ENCODE measurements around the gene SPPL2B.
"Not testable (repeated sequence)": the region's sequence is repeated elsewhere in the genome, so short reads cannot be mapped to it uniquely, and the experiment has no call there.

Gene SPPL2B

DNA sequence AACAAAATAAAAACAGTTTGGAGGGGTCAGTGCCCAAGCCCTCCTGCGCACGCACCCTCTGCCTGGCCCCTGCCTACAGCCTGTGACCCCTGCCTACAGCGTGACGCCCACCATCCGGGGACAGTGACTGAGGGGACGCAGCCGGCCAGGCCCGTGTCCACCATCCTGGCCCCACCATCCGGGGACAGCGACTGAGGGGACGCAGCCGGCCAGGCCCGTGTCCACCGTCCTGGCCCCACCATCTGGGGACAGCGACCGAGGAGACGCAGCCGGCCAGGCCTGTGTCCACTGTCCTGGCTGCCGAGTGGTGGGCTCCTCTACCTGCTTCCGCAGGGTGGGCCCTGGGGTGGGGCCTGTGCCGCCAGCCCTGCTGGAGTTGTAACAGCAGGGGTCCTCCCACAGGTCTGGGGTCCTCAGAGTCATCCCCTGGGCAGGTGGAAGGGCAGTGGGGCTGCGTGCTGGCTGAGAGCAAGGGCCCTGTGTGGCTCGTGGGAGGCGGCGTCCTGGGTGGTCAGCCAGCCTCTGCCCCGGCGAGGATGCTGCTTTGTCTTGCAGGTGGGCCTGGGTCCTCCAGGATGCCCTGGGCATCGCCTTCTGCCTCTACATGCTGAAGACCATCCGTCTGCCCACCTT, 14.3 kb downstream of the SPPL2B start:
- intact Hi-C loops (cut with micrococcal nuclease), result no loop called here
- H3K27me3 Mint-ChIP-seq, result no peaks in the 10 kb centered on the region
- H3K4me3 Mint-ChIP-seq, result no peak overlapping the region
- H3K27ac Mint-ChIP-seq, result no peak overlapping the region
- H3K36me3 Mint-ChIP-seq (ENCODE audit: low read depth), result peaks cover 75% of the 10 kb centered on the region
- no peaks in the 10 kb centered on the region for H3K9me3 Mint-ChIP-seq
- H3K4me1 Mint-ChIP-seq (ENCODE audit: low read depth), result peaks cover 7% of the 10 kb centered on the region

DNA sequence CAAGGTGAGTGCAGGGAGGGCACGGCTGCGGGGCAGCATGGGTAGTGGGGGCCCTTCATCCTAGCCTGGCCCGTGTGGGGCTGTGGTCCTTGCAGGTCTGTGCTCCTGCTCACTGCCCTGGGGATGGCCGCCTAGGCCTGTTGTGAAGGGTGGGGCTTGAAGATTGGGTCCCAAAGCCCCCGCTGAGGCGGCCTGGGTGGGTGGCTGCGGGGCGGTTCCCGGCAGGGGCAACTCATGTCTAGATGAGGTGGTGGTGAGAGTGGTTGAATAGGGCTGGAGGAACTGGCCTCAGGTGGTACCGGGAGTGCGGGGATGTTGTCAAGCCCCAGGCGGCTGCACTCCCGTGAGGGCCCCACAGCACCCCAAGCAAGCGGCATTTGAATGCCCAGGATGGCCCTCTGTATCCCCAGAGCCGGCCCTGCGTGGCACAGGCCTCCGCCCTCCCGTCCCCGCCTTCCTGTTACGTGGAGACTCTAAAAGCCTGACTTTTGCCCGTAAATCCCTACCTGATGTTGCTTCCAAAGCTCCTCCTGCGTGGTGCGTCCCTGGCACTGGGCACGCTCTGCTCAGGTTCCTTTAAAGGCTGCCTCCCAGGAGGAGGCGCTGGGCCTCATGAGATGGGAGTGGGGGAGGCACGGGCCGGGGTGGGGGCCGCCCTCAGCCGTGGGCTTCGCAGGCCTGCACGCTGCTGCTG, 15.0 kb downstream of the SPPL2B start:
- intact Hi-C loops (cut with micrococcal nuclease), result no loop called here
- H3K27me3 Mint-ChIP-seq, result no peaks in the 10 kb centered on the region
- H3K9me3 Mint-ChIP-seq, result no peaks in the 10 kb centered on the region
- peaks cover 7% of the 10 kb centered on the region for H3K4me1 Mint-ChIP-seq (ENCODE audit: low read depth)
- no peak overlapping the region for H3K4me3 Mint-ChIP-seq
- no peak overlapping the region for H3K27ac Mint-ChIP-seq
- peaks cover 68% of the 10 kb centered on the region for H3K36me3 Mint-ChIP-seq (ENCODE audit: low read depth)

DNA sequence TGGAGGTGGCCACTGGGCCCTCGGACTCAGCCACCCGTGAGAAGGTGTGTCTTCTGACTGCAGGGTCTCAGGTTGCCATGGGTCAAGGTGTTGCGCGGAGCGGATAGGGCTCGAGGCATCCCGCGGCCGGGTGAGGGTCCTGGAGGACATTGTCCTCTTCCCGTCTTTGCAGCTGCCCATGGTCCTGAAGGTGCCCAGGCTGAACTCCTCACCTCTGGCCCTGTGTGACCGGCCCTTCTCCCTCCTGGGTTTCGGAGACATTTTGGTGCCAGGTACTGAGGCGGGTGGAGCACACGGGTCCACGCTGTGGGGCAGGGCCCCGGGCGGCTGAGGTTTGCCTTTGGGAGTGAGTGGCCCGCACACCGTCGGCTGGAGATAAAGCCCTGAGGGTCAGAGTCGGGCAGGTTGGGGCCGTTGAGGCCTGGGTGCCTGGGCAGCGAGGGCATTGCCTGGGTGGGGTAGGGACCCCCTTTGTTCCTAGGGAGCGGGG, 15.9 kb downstream of the SPPL2B start:
- no peaks in the 10 kb centered on the region for H3K27me3 Mint-ChIP-seq
- H3K27ac Mint-ChIP-seq, result no peak overlapping the region
- no peaks in the 10 kb centered on the region for H3K9me3 Mint-ChIP-seq
- no peak overlapping the region for H3K4me3 Mint-ChIP-seq
- H3K4me1 Mint-ChIP-seq (ENCODE audit: low read depth), result peaks cover 7% of the 10 kb centered on the region
- intact Hi-C loops (cut with micrococcal nuclease), result no loop called here
- H3K36me3 Mint-ChIP-seq (ENCODE audit: low read depth), result peaks cover 58% of the 10 kb centered on the region

DNA sequence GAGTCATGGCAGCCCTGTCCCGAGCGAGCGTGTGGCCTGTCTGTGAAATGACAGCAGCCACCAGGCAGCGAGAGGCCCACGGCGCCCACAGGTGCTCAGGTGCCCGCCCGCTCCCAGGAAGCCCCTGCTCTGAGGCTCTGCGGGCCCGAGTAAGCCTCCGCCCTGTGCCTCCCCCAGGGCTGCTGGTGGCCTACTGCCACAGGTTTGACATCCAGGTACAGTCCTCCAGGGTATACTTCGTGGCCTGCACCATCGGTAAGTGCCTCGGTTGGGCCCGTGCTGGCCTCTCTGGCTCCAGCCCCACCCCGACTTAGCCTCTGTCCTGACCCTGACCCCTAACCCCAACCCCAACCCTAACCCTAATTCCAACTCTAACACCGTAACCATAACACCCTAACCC, 16.6 kb downstream of the SPPL2B start:
- peaks cover 7% of the 10 kb centered on the region for H3K4me1 Mint-ChIP-seq (ENCODE audit: low read depth)
- peaks cover 52% of the 10 kb centered on the region for H3K36me3 Mint-ChIP-seq (ENCODE audit: low read depth)
- H3K4me3 Mint-ChIP-seq, result no peak overlapping the region
- H3K9me3 Mint-ChIP-seq, result no peaks in the 10 kb centered on the region
- H3K27ac Mint-ChIP-seq, result no peak overlapping the region
- intact Hi-C loops (cut with micrococcal nuclease), result no loop called here
- no peaks in the 10 kb centered on the region for H3K27me3 Mint-ChIP-seq

DNA sequence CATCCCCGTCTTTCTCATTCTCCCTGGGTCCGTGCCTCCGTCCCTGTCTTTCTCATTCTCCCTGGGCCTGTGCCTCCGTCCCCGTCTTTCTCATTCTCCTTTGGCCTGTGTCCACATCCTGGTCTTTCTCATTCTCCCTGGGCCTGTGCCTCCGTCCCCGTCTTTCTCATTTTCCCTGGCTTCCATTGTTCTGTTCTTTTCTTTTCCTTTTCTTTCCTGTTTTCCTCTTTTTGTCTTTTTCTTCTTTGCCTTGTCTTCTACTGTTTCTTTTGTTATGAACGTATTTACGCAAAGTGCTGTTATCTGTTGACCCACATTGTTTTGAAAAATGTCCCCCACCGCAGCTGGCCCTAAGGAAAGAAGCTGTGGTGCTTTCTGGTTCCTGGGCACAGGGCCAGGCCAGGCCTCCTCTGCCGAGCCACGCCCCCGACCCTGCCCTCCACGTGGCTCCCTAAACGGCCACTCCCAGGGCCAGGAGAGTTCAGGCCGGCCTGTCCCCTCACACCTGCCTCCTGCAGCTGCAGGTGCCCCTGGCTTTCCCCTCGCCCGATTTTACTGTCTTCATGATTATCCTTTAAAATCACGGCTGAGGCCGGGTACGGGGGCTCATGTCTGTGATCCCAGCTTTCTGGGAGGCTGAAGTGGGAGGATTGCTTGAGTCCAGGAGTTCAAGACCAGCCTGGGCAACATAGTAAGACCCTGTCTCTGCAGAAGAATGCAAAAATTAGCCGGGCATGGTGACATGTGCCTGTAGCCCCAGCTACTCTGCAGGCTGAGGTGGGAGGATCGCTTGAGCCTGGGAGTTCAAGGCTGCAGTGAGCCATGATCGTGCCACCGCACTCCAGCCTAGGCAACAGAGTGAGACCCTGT, 17.5 kb downstream of the SPPL2B start:
- peaks cover 42% of the 10 kb centered on the region for H3K36me3 Mint-ChIP-seq (ENCODE audit: low read depth)
- intact Hi-C loops (cut with micrococcal nuclease), result no loop called here
- no peaks in the 10 kb centered on the region for H3K27me3 Mint-ChIP-seq
- H3K9me3 Mint-ChIP-seq, result no peaks in the 10 kb centered on the region
- H3K4me1 Mint-ChIP-seq (ENCODE audit: low read depth), result peaks cover 7% of the 10 kb centered on the region
- no peak overlapping the region for H3K4me3 Mint-ChIP-seq
- H3K27ac Mint-ChIP-seq, result no peak overlapping the region

DNA sequence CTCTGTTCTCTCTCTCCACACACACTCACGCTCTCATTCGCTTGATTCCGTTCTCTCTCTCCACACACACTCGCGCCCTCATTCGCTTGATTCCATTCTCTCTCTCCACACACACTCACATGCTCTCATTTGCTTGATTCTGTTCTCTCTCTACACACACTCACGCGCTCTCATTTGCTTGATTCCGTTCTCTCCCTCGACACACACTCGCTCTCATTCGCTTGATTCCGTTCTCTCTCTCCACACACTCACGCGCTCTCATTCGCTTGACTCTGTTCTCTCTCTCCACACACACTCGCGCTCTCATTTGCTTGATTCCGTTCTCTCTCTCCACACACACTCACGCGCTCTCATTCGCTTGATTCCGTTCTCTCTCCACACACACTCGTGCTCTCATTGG, 21.3 kb downstream of the SPPL2B start:
- H3K9me3 Mint-ChIP-seq; H3K4me3 Mint-ChIP-seq; intact Hi-C loops (cut with micrococcal nuclease); H3K27ac Mint-ChIP-seq; H3K4me1 Mint-ChIP-seq (ENCODE audit: low read depth); H3K27me3 Mint-ChIP-seq: not testable (repeated sequence)
- peaks cover 39% of the 10 kb centered on the region for H3K36me3 Mint-ChIP-seq (ENCODE audit: low read depth)

DNA sequence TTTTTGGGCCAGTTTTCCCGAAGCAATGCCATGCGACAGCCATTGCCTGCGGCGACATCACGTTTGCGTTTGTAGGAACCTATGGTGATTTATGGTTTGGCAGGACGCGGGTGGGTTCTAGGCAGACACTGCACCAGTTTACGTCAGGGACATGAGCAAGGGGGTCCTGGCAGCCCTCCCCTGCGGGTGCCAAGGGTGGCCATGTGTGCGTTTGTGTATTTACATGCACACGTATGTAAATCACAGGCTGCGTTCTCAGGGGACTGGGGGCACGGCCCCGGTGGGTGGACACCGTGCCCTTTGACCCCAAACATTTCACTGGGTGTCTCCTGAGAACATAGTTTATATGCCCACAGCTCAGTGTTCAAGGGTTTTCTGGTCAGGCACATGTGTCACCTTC, 22.2 kb downstream of the SPPL2B start:
- Mint-ChIP-seq H3K27ac (no peak overlapping the region), H3K4me3 (no peak overlapping the region), H3K36me3 (ENCODE audit: low read depth) (peaks cover 32% of the 10 kb centered on the region), H3K27me3 (no peaks in the 10 kb centered on the region), H3K9me3 (no peaks in the 10 kb centered on the region), H3K4me1 (ENCODE audit: low read depth) (peaks cover 4% of the 10 kb centered on the region)
- intact Hi-C loops (cut with micrococcal nuclease), result no loop called here

DNA sequence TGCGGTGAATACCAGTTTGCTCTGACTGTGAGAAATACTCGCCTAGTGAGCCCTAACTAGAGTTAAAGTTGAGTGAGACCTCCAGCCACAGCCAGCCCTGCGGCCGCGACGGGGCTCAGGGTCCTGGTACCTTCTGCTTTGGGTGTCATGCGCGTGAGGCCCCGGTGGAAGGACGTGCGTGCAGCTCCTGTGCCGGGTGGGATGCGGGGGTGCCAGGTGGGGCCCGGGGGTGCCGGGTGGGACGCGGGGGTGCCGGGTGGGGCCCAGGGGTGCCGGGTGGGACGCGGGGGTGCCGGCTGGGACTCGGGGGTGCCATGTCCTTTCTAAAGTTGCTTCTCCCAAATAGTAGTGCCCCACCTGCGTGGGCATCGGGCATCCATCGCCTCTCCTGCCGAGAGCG, 23.1 kb downstream of the SPPL2B start:
- Mint-ChIP-seq H3K27ac (no peak overlapping the region), H3K27me3 (no peaks in the 10 kb centered on the region), H3K36me3 (ENCODE audit: low read depth) (peaks cover 27% of the 10 kb centered on the region)

DNA sequence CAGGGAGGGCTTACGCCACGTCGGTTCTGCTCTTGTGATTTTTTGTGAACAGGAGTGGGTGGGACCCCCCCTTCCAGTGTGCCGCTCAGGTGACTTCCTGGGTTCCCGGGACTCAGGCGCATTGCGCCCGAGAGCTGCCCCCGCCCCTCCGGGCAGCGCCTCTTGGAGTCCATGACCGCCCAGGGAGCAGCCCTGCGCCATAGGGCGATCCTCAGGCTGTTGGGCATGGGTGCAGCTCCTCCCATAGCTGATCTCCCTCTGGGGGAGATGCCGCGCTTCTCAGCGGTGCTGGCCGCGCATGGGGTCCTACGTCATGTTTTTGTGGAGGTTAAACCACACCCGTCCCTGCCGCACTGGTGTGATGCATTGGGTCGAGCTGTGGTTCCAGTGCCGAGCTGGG, 23.6 kb downstream of the SPPL2B start:
- Mint-ChIP-seq H3K27me3 (no peaks in the 10 kb centered on the region), H3K9me3 (no peaks in the 10 kb centered on the region), H3K4me3 (no peak overlapping the region), H3K27ac (no peak overlapping the region), H3K4me1 (ENCODE audit: low read depth) (no peaks in the 10 kb centered on the region), H3K36me3 (ENCODE audit: low read depth) (peaks cover 27% of the 10 kb centered on the region)
- intact Hi-C loops (cut with micrococcal nuclease), result no loop called here

More for the DNA sequence above, 23.1 kb downstream of the SPPL2B start:
- intact Hi-C loops (cut with micrococcal nuclease), result no loop called here
- Mint-ChIP-seq H3K4me3 (no peak overlapping the region), H3K4me1 (ENCODE audit: low read depth) (no peaks in the 10 kb centered on the region), H3K9me3 (no peaks in the 10 kb centered on the region)

DNA sequence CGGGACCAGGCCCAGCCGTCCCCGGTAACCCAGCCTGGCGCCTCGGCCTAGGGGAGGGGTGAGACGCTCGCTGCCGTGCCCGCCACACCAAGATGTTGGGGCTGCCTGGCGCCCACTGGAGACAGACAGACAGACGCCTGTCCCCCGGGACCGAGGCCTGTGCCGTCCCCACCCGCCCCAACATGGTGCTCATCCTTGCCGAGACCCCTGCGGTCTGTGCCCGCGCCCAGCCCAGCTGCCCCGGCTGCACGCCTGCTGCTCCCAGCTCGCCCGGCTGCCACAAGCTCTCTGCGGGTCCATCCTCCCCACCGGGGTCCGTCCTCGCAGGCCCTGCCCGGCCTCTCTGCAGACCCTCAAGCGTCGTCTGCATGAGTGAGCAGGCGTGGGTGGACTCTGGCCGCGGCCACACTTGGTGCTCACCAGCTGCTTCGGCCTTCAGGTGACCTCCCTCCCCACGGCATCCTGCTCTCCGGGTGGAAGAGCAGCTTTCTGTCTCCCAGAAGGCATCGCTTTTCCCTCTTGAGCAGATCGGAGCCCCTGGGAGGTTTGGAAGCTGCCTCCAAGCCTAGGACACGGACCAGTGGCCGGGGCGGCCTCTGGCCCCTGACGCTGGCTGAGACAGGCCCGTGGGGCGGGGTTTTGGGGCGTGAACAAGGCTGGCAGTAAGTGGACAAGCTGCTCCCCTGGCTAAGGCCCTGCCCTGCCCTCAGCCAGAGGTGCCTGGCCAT, 24.8 kb downstream of the SPPL2B start:
- no peak overlapping the region for H3K27ac Mint-ChIP-seq
- intact Hi-C loops (cut with micrococcal nuclease), result no loop called here

DNA sequence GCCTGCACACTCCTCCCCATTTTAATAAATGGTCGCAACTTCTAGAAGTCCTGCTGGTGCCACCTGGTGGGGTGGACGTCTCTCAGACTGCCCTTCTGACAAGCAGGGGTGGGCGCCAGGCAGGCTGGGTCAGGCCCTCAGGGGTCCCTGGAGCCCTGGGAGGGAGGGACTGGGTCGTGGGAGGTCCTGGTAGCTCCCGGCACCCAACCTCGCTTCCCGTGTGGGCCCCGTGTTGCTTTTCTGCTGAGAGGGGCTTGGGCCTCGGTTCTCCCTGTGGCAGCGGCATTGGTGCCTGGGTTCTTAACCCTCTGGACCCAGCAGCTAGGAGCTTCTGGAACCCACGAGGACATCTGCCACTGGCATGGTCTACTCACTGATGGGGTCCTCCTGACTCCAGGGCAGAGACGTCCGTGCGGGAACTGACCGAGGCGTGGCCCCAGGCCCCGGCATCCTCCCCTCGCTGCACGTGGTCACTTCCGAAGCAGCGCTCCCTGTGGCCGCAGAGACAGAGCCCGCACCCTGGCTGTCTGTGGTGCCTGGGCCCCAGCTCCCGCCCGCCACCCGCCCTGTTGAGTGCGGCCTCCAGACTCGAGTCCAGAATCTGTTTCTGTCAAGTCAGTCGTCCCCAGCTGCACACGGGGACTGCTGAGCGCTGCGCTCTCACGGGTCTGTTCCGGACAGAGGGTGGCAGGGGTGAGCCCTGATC, 25.6 kb downstream of the SPPL2B start:
- intact Hi-C loops (cut with micrococcal nuclease), result no loop called here
- peaks cover 27% of the 10 kb centered on the region for H3K36me3 Mint-ChIP-seq (ENCODE audit: low read depth)
- H3K27me3 Mint-ChIP-seq, result peaks cover 11% of the 10 kb centered on the region
- H3K9me3 Mint-ChIP-seq, result no peaks in the 10 kb centered on the region
- no peaks in the 10 kb centered on the region for H3K4me1 Mint-ChIP-seq (ENCODE audit: low read depth)
- no peak overlapping the region for H3K27ac Mint-ChIP-seq
- no peak overlapping the region for H3K4me3 Mint-ChIP-seq

More for the DNA sequence above, 24.8 kb downstream of the SPPL2B start:
- H3K9me3 Mint-ChIP-seq, result no peaks in the 10 kb centered on the region
- no peak overlapping the region for H3K4me3 Mint-ChIP-seq
- peaks cover 27% of the 10 kb centered on the region for H3K36me3 Mint-ChIP-seq (ENCODE audit: low read depth)
- peaks cover 4% of the 10 kb centered on the region for H3K27me3 Mint-ChIP-seq
- no peaks in the 10 kb centered on the region for H3K4me1 Mint-ChIP-seq (ENCODE audit: low read depth)

DNA sequence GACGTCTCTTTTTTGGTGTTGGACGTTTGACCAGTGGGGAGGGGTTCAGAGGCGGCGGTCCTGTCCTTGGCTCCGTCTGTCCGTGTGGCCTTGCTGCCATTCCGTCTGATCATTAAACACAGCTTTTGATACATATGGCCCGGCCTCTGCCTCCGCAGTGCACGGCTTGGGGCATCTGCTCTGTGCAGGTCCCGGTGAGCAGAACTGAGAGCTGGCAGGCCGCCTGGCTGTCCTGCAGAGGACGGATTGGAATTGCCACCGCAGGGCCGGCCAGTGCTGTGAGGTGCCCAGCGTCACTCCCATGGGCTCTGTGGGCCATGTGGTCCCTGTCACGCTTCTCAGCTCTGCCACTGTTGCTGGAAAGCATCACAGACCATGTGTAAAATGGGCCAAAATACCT, 26.2 kb downstream of the SPPL2B start:
- intact Hi-C loops (cut with micrococcal nuclease), result no loop called here
- H3K27ac Mint-ChIP-seq, result no peak overlapping the region
- H3K4me3 Mint-ChIP-seq, result no peak overlapping the region
- no peaks in the 10 kb centered on the region for H3K9me3 Mint-ChIP-seq
- H3K27me3 Mint-ChIP-seq, result peaks cover 16% of the 10 kb centered on the region
- H3K36me3 Mint-ChIP-seq (ENCODE audit: low read depth), result peaks cover 27% of the 10 kb centered on the region
- no peaks in the 10 kb centered on the region for H3K4me1 Mint-ChIP-seq (ENCODE audit: low read depth)

All from dendritic cell treated with granulocyte-macrophage colony-stimulating factor and Interleukin-4, amounts not matched to agents 40 ng/mL and 50 ng/mL, for 4 days (primary cell).